HEK293 (cell line): ENCODE results near the gene MSRB3.

Experiments used
- CTCF ChIA-PET: fragments of 350-600 bp; formaldehyde crosslinking; extraction: SDS; loops from one replicate; lab custom pipeline; 2021; ENCODE audit warnings: antibody characterized with exemption; lab: Yijun Ruan, JAX
- POLR2A ChIA-PET: fragments of 300-600 bp; formaldehyde crosslinking; extraction: SDS; loops from one replicate; lab custom pipeline; 2020; ENCODE audit warnings: antibody characterized with exemption, inconsistent platforms; lab: Yijun Ruan, JAX
- H3K27ac ChIP-seq: fragments of 200-500 bp; sonication (Bioruptor generic); 2 replicates; pipeline ENCODE4 v1.5.1; 2014; ENCODE audit warnings: low read depth, low read length, control low read depth, inconsistent platforms; ENCODE audit errors: extremely low read depth
- H3K36me3 ChIP-seq, 2 experiments: fragments of 200-500 bp in 1 of 2; sonication (Bioruptor generic) in 1 of 2; 1 replicate in 1 of 2; 2 replicates in 1 of 2; pipeline ENCODE4 v1.5.1; 2014 to 2017; ENCODE audit warnings: inconsistent platforms in 2 of 2, low read length in 2 of 2; ENCODE audit not compliant: control insufficient read depth in 2 of 2, insufficient read depth in 1 of 2
- H3K4me1 ChIP-seq: fragments of 200-500 bp; sonication (Bioruptor generic); 2 replicates; pipeline ENCODE4 v1.5.1; 2014; ENCODE audit warnings: mild to moderate bottlenecking, low read length, inconsistent platforms; ENCODE audit not compliant: control insufficient read depth, insufficient read depth
- H3K4me3 ChIP-seq: 2 replicates; pipeline ENCODE4 v1.5.1; 2011; ENCODE audit warnings: low read depth, mild to moderate bottlenecking, control low read depth, low read length, moderate library complexity
- H3K9me3 ChIP-seq: fragments of 200-500 bp; sonication (Bioruptor generic); 2 replicates; pipeline ENCODE4 v1.5.1; 2014; ENCODE audit warnings: low read depth, low read length, inconsistent platforms; ENCODE audit not compliant: control insufficient read depth, insufficient read depth
- GLI4 ChIP-seq: fragments of 450-650 bp; formaldehyde crosslinking; IDR thresholded peaks from 2 replicates; pipeline ENCODE4 v1.5.1; 2016; ENCODE audit warnings: missing biosample characterization, missing genetic modification characterization
- MEIS1 ChIP-seq: sonication (generic); formaldehyde crosslinking; IDR thresholded peaks from 2 replicates; pipeline ENCODE4 v1.8.1; 2022; ENCODE audit warnings: missing genetic modification reagents, mild to moderate bottlenecking, borderline replicate concordance
- PRDM1 ChIP-seq: fragments of 450-650 bp; formaldehyde crosslinking; IDR thresholded peaks from 2 replicates; pipeline ENCODE4; 2016; ENCODE audit warnings: missing biosample characterization, missing genetic modification characterization
- PRDM4 ChIP-seq: fragments of 450-650 bp; formaldehyde crosslinking; IDR thresholded peaks from 2 replicates; pipeline ENCODE4 v1.5.1; 2017; ENCODE audit warnings: missing biosample characterization, missing genetic modification characterization
- RBAK ChIP-seq: fragments of 450-650 bp; formaldehyde crosslinking; IDR thresholded peaks from 2 replicates; pipeline ENCODE4 v1.5.1; 2016; ENCODE audit warnings: missing biosample characterization, missing genetic modification characterization
- SCRT1 ChIP-seq: fragments of 450-650 bp; formaldehyde crosslinking; IDR thresholded peaks from 2 replicates; pipeline ENCODE4 v1.5.1; 2016; ENCODE audit warnings: missing biosample characterization, missing genetic modification characterization, borderline replicate concordance
- SP2 ChIP-seq: fragments of 450-650 bp; formaldehyde crosslinking; IDR thresholded peaks from 2 replicates; pipeline ENCODE4 v1.5.1; 2016; ENCODE audit warnings: missing biosample characterization, missing genetic modification characterization
- TSHZ1 ChIP-seq: fragments of 450-650 bp; formaldehyde crosslinking; IDR thresholded peaks from 2 replicates; pipeline ENCODE4 v1.5.1; 2016; ENCODE audit warnings: missing biosample characterization, missing genetic modification characterization, borderline replicate concordance
- ZBTB17 ChIP-seq: fragments of 450-650 bp; formaldehyde crosslinking; IDR thresholded peaks from 2 replicates; pipeline ENCODE4 v1.5.1; 2016; ENCODE audit warnings: missing biosample characterization, missing genetic modification characterization
- ZBTB44 ChIP-seq: fragments of 450-650 bp; IDR thresholded peaks from 2 replicates; pipeline ENCODE4 v1.5.1; 2018; ENCODE audit warnings: missing biosample characterization, mild to moderate bottlenecking, missing genetic modification characterization
- ZFHX2 ChIP-seq: fragments of 450-650 bp; formaldehyde crosslinking; conservative IDR thresholded peaks from 2 replicates; pipeline ENCODE4 v1.5.1; 2016; ENCODE audit warnings: missing biosample characterization, missing genetic modification characterization
- ZNF174 ChIP-seq: fragments of 450-650 bp; formaldehyde crosslinking; IDR thresholded peaks from 2 replicates; pipeline ENCODE4 v1.5.0; 2017; ENCODE audit warnings: missing biosample characterization, mild to moderate bottlenecking, missing genetic modification characterization
- ZNF19 ChIP-seq: fragments of 450-650 bp; formaldehyde crosslinking; IDR thresholded peaks from 2 replicates; pipeline ENCODE4; 2016; ENCODE audit warnings: missing biosample characterization, missing genetic modification characterization, low read depth
- ZNF23 ChIP-seq: fragments of 450-650 bp; formaldehyde crosslinking; IDR thresholded peaks from 2 replicates; pipeline ENCODE4 v1.5.1; 2016; ENCODE audit warnings: missing biosample characterization, missing genetic modification characterization, borderline replicate concordance
- ZNF274 ChIP-seq, 2 experiments: fragments of 200-500 bp in 1 of 2; fragments of 450-650 bp in 1 of 2; sonication (Bioruptor generic) in 1 of 2; formaldehyde crosslinking in 1 of 2; IDR thresholded peaks; 2 replicates each; pipeline versions ENCODE4 v1.5.1 to v1.6.1; 2014 to 2016; ENCODE audit warnings: borderline replicate concordance in 1 of 2, inconsistent platforms in 1 of 2, low read length in 1 of 2, missing biosample characterization in 1 of 2, missing genetic modification characterization in 1 of 2
- ZNF280C ChIP-seq: fragments of 450-650 bp; formaldehyde crosslinking; IDR thresholded peaks from 2 replicates; pipeline ENCODE4 v1.5.1; 2016; ENCODE audit warnings: missing biosample characterization, missing genetic modification characterization
- ZNF354C ChIP-seq: fragments of 450-650 bp; formaldehyde crosslinking; IDR thresholded peaks from 2 replicates; pipeline ENCODE4 v1.5.1; 2016; ENCODE audit warnings: missing biosample characterization, missing genetic modification characterization, low read depth, borderline replicate concordance
- ZNF416 ChIP-seq: fragments of 450-650 bp; formaldehyde crosslinking; IDR thresholded peaks from 2 replicates; pipeline ENCODE4 v1.5.1; 2016; ENCODE audit warnings: missing biosample characterization, missing genetic modification characterization
- ZNF48 ChIP-seq: fragments of 450-650 bp; formaldehyde crosslinking; IDR thresholded peaks from 2 replicates; pipeline ENCODE4 v1.5.1; 2016; ENCODE audit warnings: missing biosample characterization, missing genetic modification characterization
- ZNF677 ChIP-seq: fragments of 450-650 bp; IDR thresholded peaks from 2 replicates; pipeline ENCODE4 v1.5.0; 2018; ENCODE audit warnings: missing biosample characterization, mild to moderate bottlenecking, missing genetic modification characterization, moderate library complexity
- ZNF843 ChIP-seq: fragments of 450-650 bp; formaldehyde crosslinking; IDR thresholded peaks from 2 replicates; pipeline ENCODE4 v1.5.1; 2016; ENCODE audit warnings: missing biosample characterization, missing genetic modification characterization

The MSRB3 gene

GRCh38 chr12:65470256-65470655, 191.8 kb downstream of the MSRB3 start:
- CTCF ChIA-PET, result interaction anchor here (0.7 kb wide), 2 partner anchors 182 to 963 kb away, joined by 3 to 5 read pairs; no protein-coding TSS in a partner anchor
- TF ChIP-seq ZNF677 (tag by site-specific recombination) (no peak), ZNF843 (no peak), ZNF416 (tag by site-specific recombination) (no peak), ZFHX2 (tag by site-specific recombination) (no peak), ZNF354C (tag by site-specific recombination) (no peak), ZNF19 (tag by site-specific recombination) (no peak)
- no peak overlapping the region for H3K27ac ChIP-seq
- no peaks in the 10 kb centered on the region for H3K9me3 ChIP-seq
- H3K4me1 ChIP-seq, result no peaks in the 10 kb centered on the region
- H3K4me3 ChIP-seq, result no peak overlapping the region
- POLR2A ChIA-PET, result no interaction called here
- H3K36me3 ChIP-seq, result no peaks in the 10 kb centered on the region

- H3K4me1 ChIP-seq, result no peaks in the 10 kb centered on the region
- ChIA-PET CTCF (no interaction called here), POLR2A (no interaction called here)
- no peaks in the 10 kb centered on the region for H3K36me3 ChIP-seq
- H3K27ac ChIP-seq, result no peak overlapping the region
- TF ChIP-seq MEIS1 (CRISPR knock-in tag) (no peak), PRDM1 (tag by site-specific recombination) (0 out of 2 replicates have a peak, but pooled peaks have one; percentile 6)
- no peaks in the 10 kb centered on the region for H3K9me3 ChIP-seq
- H3K4me3 ChIP-seq, result no peak overlapping the region
These were observed 193.6 kb downstream of the MSRB3 start for GRCh38 chr12:65472079-65472478.

- ChIA-PET POLR2A (no interaction called here), CTCF (interaction anchor here (0.6 kb wide), 1 partner anchor 157 kb away, joined by 4 read pairs; no protein-coding TSS in a partner anchor)
- Histone ChIP-seq H3K9me3 (no peaks in the 10 kb centered on the region), H3K36me3 (no peaks in the 10 kb centered on the region), H3K4me1 (no peaks in the 10 kb centered on the region), H3K4me3 (no peak overlapping the region), H3K27ac (no peak overlapping the region)
- TF ChIP-seq ZBTB44 (tag by site-specific recombination), result no peak
- no peak for TF ChIP-seq PRDM4 (tag by site-specific recombination)
- no peak for TF ChIP-seq ZNF48 (tag by site-specific recombination)
- TF ChIP-seq SCRT1 (tag by site-specific recombination), result no peak
- no peak for TF ChIP-seq RBAK (tag by site-specific recombination)
- no peak for TF ChIP-seq SP2
- no peak for TF ChIP-seq ZBTB17
- TF ChIP-seq GLI4, result no peak
- no peak for TF ChIP-seq ZNF23 (tag by site-specific recombination)
- no peak for TF ChIP-seq TSHZ1 (tag by site-specific recombination)
- no peak for TF ChIP-seq ZNF174
- TF ChIP-seq ZNF274 (IDR thresholded peaks at IDR 0.05; ENCODE audit: low read length), result no peak
- no peak for TF ChIP-seq ZNF274 (tag by site-specific recombination; IDR thresholded peaks at IDR 0.05; ENCODE audit: borderline replicate concordance)
- no peak for TF ChIP-seq ZNF280C (tag by site-specific recombination)
- no peak for TF ChIP-seq MEIS1 (CRISPR knock-in tag)
These were observed 196.3 kb downstream of the MSRB3 start for GRCh38 chr12:65474831-65475230.
